ENCODE measurements around the gene PGC. TPM values are rescaled to one million over a fixed set of nuclear protein-coding genes. Genes with fewer than 3 reads are reported as not detected.

Gene PGC
- total RNA-seq, 1 donor from 2014 or later: not detected

DNA sequence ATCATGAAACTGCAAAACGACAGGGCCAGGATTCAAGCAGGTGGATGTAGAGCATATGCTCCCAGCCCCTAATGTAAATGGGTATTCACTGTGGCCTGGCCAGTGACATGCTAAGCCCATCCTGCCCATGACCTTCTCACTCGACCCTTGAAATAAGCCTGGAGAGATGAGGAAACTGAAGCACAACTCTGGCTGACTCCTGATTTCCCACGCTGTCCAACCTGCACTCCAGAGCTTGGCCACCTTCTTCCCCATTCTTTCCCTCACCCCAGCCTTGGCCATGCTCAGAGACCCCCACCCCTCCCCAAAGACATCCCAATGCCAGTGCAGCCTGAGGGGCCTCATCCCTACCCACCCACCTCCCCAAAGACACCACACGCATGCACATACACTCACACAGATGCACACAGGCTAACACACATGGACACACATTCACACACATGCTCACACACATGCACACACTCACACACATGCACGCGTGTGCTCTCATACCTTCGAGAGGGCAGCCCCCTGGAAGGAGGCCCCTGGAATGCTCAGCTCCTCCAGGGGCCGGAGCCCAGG, 24.1 kb downstream of the PGC start:
- peaks cover 6% of the 10 kb centered on the region for H3K4me1 Mint-ChIP-seq (ENCODE audit: low read depth)
- TF ChIP-seq, protein P1, sequence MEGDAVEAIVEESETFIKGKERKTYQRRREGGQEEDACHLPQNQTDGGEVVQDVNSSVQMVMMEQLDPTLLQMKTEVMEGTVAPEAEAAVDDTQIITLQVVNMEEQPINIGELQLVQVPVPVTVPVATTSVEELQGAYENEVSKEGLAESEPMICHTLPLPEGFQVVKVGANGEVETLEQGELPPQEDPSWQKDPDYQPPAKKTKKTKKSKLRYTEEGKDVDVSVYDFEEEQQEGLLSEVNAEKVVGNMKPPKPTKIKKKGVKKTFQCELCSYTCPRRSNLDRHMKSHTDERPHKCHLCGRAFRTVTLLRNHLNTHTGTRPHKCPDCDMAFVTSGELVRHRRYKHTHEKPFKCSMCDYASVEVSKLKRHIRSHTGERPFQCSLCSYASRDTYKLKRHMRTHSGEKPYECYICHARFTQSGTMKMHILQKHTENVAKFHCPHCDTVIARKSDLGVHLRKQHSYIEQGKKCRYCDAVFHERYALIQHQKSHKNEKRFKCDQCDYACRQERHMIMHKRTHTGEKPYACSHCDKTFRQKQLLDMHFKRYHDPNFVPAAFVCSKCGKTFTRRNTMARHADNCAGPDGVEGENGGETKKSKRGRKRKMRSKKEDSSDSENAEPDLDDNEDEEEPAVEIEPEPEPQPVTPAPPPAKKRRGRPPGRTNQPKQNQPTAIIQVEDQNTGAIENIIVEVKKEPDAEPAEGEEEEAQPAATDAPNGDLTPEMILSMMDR (IDR thresholded peaks at IDR 0.05; ENCODE audit: unreplicated experiment): no peak
- no peak overlapping the region for H3K4me3 Mint-ChIP-seq (ENCODE audit: low read depth)
- no peak for DNase-seq (ENCODE audit: low spot score, unreplicated experiment)
- no peaks in the 10 kb centered on the region for H3K9me3 Mint-ChIP-seq (ENCODE audit: low read depth)
- H3K27ac Mint-ChIP-seq: no peak overlapping the region
- H3K36me3 Mint-ChIP-seq (ENCODE audit: insufficient read depth): no peaks in the 10 kb centered on the region
- H3K27me3 Mint-ChIP-seq: no peaks in the 10 kb centered on the region

DNA sequence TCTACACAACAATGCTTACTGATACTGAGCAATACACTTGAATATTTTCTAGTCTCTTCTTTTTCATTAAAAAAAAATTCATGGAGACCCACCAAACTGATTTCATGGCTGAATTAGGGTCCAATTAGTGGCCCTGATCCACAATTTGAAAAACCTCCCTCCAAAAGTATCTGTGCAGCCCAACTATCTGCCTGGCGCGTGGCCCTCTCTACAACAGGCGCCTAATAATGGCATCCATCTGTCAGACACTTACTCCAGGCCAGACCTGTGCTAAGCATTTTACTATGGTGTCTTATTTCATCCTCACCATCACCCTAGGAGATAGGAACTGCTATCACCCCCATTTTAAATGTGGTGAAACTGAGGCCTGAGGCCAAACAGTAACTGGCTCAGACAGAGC, 25.8 kb downstream of the PGC start:
- no peaks in the 10 kb centered on the region for H3K9me3 Mint-ChIP-seq (ENCODE audit: low read depth)
- no peaks in the 10 kb centered on the region for H3K27me3 Mint-ChIP-seq
- H3K36me3 Mint-ChIP-seq (ENCODE audit: insufficient read depth): no peaks in the 10 kb centered on the region
- TF ChIP-seq, protein P1 (IDR thresholded peaks at IDR 0.05; ENCODE audit: unreplicated experiment): no peak
- no peak for DNase-seq (ENCODE audit: low spot score, unreplicated experiment)
- H3K27ac Mint-ChIP-seq: no peak overlapping the region
- H3K4me3 Mint-ChIP-seq (ENCODE audit: low read depth): no peak overlapping the region
- H3K4me1 Mint-ChIP-seq (ENCODE audit: low read depth): peaks cover 6% of the 10 kb centered on the region

DNA sequence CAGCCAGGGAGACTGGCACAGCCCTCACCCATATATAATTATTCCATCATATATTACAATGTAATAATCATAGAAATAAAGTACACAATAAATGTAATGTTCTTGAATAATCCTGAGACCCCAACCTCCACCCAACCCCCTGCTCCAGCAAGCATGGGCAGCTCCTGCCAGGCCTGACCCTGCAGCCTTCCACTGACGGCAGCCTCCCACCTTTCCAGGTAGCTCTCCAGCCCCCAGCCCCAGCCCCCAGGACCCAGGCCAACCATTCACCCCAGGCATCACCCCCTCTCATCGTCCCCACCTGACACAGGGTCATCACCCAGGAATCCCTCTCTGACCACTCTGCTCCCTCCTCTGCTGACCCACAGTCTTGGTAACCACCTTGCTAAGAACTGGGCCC, 26.4 kb downstream of the PGC start:
- no peaks in the 10 kb centered on the region for H3K27me3 Mint-ChIP-seq
- no peak overlapping the region for H3K4me3 Mint-ChIP-seq (ENCODE audit: low read depth)
- peaks cover 6% of the 10 kb centered on the region for H3K4me1 Mint-ChIP-seq (ENCODE audit: low read depth)
- DNase-seq (ENCODE audit: low spot score, unreplicated experiment): no peak
- H3K9me3 Mint-ChIP-seq (ENCODE audit: low read depth): no peaks in the 10 kb centered on the region
- TF ChIP-seq, protein P1 (IDR thresholded peaks at IDR 0.05; ENCODE audit: unreplicated experiment): no peak
- no peaks in the 10 kb centered on the region for H3K36me3 Mint-ChIP-seq (ENCODE audit: insufficient read depth)
- no peak overlapping the region for H3K27ac Mint-ChIP-seq

DNA sequence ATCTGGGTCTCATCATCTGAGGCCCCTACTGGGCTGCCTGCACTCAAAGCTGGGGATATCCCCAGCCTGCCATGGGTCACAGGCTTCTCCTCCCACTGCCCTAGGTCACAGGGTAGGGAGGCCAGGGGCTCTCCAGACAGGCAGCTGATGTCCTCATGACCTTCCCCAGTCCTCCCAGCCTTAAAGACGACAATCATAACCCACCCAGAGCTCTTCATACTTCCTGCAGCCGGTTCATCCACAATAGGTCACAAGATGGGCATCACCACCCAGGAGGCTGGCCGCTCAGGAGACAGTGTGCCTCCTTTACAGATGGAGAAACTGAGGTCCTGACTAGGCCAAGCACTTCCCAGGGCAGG, 27.0 kb downstream of the PGC start:
- Mint-ChIP-seq H3K9me3 (ENCODE audit: low read depth) (no peaks in the 10 kb centered on the region), H3K4me3 (ENCODE audit: low read depth) (no peak overlapping the region), H3K4me1 (ENCODE audit: low read depth) (peaks cover 6% of the 10 kb centered on the region), H3K36me3 (ENCODE audit: insufficient read depth) (no peaks in the 10 kb centered on the region), H3K27ac (no peak overlapping the region), H3K27me3 (no peaks in the 10 kb centered on the region)
- no peak for DNase-seq (ENCODE audit: low spot score, unreplicated experiment)
- TF ChIP-seq, protein P1 (IDR thresholded peaks at IDR 0.05; ENCODE audit: unreplicated experiment): no peak

DNA sequence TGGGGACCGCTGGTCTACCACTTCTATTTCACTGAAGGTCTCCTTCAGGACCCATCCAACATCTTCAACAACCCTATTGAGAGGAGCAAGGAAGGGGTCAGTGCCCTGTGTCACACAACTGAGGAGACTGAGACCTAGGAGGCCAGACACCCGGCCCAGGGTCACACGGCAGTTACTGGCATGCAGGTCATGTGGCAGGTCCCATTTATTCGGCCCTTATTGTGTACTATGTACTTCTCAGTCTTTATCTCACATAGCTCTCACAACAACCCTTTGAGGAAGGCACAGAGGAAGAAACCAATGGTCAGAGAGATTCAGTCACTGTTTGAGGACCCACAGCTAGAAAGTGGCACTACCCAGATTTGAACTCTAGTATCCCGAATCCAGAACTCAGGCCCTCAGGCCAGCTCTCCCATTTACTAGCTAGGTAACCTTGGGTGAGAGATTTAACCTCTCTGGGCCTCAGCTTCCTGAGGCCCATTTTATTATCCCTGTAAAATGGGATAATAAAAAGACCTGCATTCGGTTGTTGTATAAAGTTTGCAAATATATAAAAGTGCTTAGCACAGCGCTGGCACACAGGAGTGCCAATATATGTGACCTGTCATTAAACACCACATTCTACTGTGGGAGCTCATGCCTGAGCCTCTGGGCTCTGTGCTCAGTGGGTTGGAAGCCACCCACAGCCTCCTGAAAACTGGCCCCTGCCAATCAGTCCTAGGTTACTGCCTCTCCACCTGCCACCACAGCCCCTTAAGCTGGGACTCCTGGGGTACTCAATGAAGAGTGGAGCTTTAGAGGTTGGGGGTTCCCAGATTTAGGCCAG, 27.5 kb downstream of the PGC start:
- Mint-ChIP-seq H3K36me3 (ENCODE audit: insufficient read depth) (no peaks in the 10 kb centered on the region), H3K27me3 (no peaks in the 10 kb centered on the region), H3K9me3 (ENCODE audit: low read depth) (no peaks in the 10 kb centered on the region), H3K4me3 (ENCODE audit: low read depth) (no peak overlapping the region), H3K4me1 (ENCODE audit: low read depth) (peaks cover 6% of the 10 kb centered on the region), H3K27ac (no peak overlapping the region)
- no peak for DNase-seq (ENCODE audit: low spot score, unreplicated experiment)
- TF ChIP-seq, protein P1 (IDR thresholded peaks at IDR 0.05; ENCODE audit: unreplicated experiment): no peak

All from progenitor cell of endocrine pancreas (in vitro differentiated cells).